ENCODE results near the gene TMEM79. TPM values are rescaled to one million over a fixed set of nuclear protein-coding genes. Genes with fewer than 3 reads are reported as not detected.

TMEM79 gene
- total RNA-seq, 1 donor from 2014 or later = 3.3 TPM

DNA sequence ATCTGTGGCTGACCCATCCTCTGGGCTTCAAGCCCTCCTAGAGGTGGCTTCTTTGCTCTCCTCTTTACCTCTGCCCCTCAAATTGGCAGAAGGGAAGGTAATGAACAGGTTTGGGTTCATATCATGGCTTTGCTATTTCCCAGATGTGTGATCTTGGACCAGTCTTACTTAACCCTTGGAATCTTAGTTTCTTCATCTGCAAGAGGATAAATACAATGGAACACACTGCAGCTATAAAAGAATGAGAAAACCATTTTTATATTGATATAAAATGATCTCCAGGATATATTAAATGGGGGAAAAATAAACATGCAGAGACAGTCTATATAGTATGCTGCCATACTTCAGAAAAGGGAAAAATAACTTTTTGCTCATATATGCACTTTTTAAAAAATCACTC lies 5.7 kb downstream of the TMEM79 start:
- Mint-ChIP-seq H3K27me3 (ENCODE audit: unreplicated experiment) (no peaks in the 10 kb centered on the region), H3K4me3 (ENCODE audit: unreplicated experiment) (peak overlapping the region; percentile 14), H3K4me1 (ENCODE audit: unreplicated experiment) (peaks cover 23% of the 10 kb centered on the region), H3K36me3 (ENCODE audit: unreplicated experiment) (peaks cover 7% of the 10 kb centered on the region), H3K9me3 (ENCODE audit: unreplicated experiment) (no peaks in the 10 kb centered on the region), H3K27ac (ENCODE audit: unreplicated experiment) (no peak overlapping the region)
- no peak for DNase-seq (ENCODE audit: extremely low spot score, unreplicated experiment)
- TF ChIP-seq CTCF (IDR thresholded peaks at IDR 0.05) = no peak

DNA sequence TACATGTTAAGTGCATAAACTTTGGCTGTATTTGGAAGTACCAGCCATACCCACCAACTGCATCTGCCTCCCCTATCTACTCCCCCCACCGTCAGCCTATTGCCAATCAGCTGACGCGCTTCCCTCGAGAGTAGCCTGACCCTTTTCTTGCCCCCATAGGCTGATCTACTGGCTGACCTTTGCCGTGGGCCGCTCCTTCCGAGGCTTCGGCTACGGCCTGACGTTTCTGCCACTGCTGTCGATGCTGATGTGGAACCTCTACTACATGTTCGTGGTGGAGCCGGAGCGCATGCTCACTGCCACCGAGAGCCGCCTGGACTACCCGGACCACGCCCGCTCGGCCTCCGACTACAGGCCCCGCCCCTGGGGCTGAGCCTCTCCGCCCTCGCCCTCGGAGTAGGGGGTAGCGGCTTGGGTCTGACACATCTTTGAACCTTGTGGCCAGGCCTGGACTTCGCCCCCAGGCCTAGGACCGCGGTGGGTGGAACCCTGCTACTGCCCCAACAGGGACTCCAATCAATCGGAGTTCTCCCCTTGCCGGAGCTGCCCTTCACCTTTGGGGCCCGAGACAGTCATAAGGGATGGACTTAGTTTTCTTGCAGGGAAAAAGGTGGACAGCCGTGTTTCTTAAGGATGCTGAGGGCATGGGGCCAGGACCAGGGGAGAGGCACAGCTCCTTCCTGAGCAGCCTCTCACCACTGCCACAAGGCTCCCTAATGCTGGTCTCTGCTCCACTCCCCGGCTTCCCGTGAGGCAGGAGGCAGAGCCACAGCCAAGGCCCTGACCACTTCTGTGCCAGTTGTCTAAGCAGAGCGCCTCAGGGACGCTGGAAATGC lies 7.3 kb downstream of the TMEM79 start:
- peaks cover 34% of the 10 kb centered on the region for H3K4me1 Mint-ChIP-seq (ENCODE audit: unreplicated experiment)
- peak; percentile 94 for DNase-seq (ENCODE audit: extremely low spot score, unreplicated experiment)
- TF ChIP-seq CTCF (IDR thresholded peaks at IDR 0.05) = no peak
- H3K4me3 Mint-ChIP-seq (ENCODE audit: unreplicated experiment) = peak overlapping the region; percentile 94
- peaks cover 7% of the 10 kb centered on the region for H3K36me3 Mint-ChIP-seq (ENCODE audit: unreplicated experiment)
- peak overlapping the region; percentile 97 for H3K27ac Mint-ChIP-seq (ENCODE audit: unreplicated experiment)
- H3K27me3 Mint-ChIP-seq (ENCODE audit: unreplicated experiment) = no peaks in the 10 kb centered on the region
- no peaks in the 10 kb centered on the region for H3K9me3 Mint-ChIP-seq (ENCODE audit: unreplicated experiment)

DNA sequence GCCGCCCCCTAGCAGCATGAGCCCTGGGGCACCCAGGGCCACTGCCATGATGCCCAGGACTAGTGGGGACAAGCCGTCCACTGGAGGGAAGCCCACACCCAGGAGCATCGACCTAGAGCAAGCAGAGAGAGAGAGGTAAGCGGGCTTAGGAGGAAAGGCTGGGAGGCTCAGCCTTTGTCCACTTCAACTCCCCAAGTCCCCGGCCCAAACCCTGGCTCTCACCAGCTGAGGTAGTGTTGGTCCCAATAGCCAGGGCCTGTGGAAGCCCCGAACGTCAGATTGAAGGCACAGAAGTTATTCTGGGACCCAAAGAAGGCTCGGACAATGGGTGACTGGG lies 8.9 kb downstream of the TMEM79 start:
- DNase-seq (ENCODE audit: extremely low spot score, unreplicated experiment) = no peak
- Mint-ChIP-seq H3K9me3 (ENCODE audit: unreplicated experiment) (no peaks in the 10 kb centered on the region), H3K4me3 (ENCODE audit: unreplicated experiment) (peak overlapping the region; percentile 40), H3K4me1 (ENCODE audit: unreplicated experiment) (peaks cover 34% of the 10 kb centered on the region), H3K27ac (ENCODE audit: unreplicated experiment) (no peak overlapping the region), H3K27me3 (ENCODE audit: unreplicated experiment) (no peaks in the 10 kb centered on the region), H3K36me3 (ENCODE audit: unreplicated experiment) (peaks cover 7% of the 10 kb centered on the region)
- no peak for TF ChIP-seq CTCF (IDR thresholded peaks at IDR 0.05)

DNA sequence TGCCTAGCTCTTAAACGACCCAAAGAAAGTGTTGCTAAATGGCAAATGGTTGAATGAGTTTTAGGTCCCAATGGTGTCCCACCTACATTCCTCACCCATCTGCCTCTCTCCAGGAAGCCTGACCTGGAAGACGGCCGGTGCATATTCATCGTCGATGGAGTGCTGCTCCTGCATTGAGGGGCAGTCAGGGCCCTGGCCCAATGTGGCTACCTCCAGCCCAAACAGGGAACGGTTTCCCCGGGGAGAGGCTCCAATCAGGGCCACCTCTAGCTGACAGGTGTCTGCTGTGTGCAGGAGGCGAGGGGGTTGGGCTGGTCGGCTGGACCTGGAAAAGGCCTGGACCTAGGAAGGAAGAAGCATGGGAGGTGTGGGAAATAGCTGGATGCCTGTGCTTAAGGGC lies 9.8 kb downstream of the TMEM79 start:
- Mint-ChIP-seq H3K4me1 (ENCODE audit: unreplicated experiment) (peaks cover 34% of the 10 kb centered on the region), H3K36me3 (ENCODE audit: unreplicated experiment) (peaks cover 7% of the 10 kb centered on the region), H3K4me3 (ENCODE audit: unreplicated experiment) (no peak overlapping the region), H3K27me3 (ENCODE audit: unreplicated experiment) (no peaks in the 10 kb centered on the region), H3K27ac (ENCODE audit: unreplicated experiment) (no peak overlapping the region), H3K9me3 (ENCODE audit: unreplicated experiment) (no peaks in the 10 kb centered on the region)
- no peak for DNase-seq (ENCODE audit: extremely low spot score, unreplicated experiment)
- TF ChIP-seq CTCF (IDR thresholded peaks at IDR 0.05) = no peak

DNA sequence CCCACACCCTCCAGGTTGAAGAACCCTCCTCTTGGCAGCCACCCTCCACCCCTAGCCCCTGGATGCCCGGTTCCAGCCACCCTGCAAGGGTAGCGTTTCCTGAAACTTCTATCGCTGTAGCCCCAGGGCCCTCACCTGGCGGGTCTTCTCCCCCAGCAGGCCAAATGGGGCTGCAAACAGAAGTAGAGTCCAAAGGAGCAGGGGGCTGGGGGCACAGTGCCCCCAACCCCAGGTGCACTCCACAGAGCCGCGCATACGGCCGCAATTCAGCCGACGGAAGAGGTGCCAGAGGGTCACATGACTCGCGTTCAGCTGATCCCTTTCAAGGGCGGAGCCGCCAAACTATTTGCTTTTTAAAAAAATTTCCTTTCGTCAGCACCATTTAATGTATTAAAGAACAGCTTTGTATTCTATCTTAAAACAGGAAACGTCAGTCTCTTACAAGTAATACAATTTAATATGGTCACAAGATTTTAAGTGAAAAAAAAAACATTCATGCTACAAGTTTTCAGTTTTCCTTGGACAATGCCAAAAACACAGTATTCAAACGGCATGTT lies 11.3 kb downstream of the TMEM79 start, which contains the start of gene GLMP:
GLMP (minus strand) TSS at position 289 of the 557 bp plus-strand sequence; CDS start at position 255, 34 bp downstream.
- H3K9me3 Mint-ChIP-seq (ENCODE audit: unreplicated experiment) = no peaks in the 10 kb centered on the region
- H3K27ac Mint-ChIP-seq (ENCODE audit: unreplicated experiment) = peak within 1 kb of the TSS; percentile 78
- H3K27me3 Mint-ChIP-seq (ENCODE audit: unreplicated experiment) = no peaks in the 10 kb centered on the region
- H3K36me3 Mint-ChIP-seq (ENCODE audit: unreplicated experiment) = no peaks in the 10 kb centered on the region
- H3K4me1 Mint-ChIP-seq (ENCODE audit: unreplicated experiment) = peaks cover 29% of the 10 kb centered on the region
- DNase-seq (ENCODE audit: extremely low spot score, unreplicated experiment) = no peak
- peak within 1 kb of the TSS; percentile 87 for H3K4me3 Mint-ChIP-seq (ENCODE audit: unreplicated experiment)
- TF ChIP-seq CTCF (IDR thresholded peaks at IDR 0.05) = no peak

All from osteocyte (in vitro differentiated cells).